ENCODE data around the gene CACNA2D4. TPM values are rescaled to one million over a fixed set of nuclear protein-coding genes. Genes with fewer than 3 reads are reported as not detected.

CACNA2D4 gene
- total and polyA plus RNA-seq, 2 of the 13 experiments (the other 11 are each of a cell fraction or from before 2014, with no cell fraction given), result 14.2 to 136 TPM

- Histone ChIP-seq H3K4me2 (ENCODE audit: low read depth, low read length) (no peak overlapping the region), H3K27me3 (ENCODE audit: control insufficient read depth in 1 of 2, insufficient read depth in 2 of 2, low read length in 2 of 2) (peaks cover 2 to 27% of the 10 kb centered on the region in 2 experiments; a peak in 3 of 5 replicates), H3K9me3 (ENCODE audit: low read length) (no peaks in the 10 kb centered on the region), H4K20me1 (ENCODE audit: insufficient read depth, low read length) (no peaks in the 10 kb centered on the region), H3K4me1 (ENCODE audit: insufficient read depth, low read length) (peaks cover 21% of the 10 kb centered on the region), H3K27ac (ENCODE audit: extremely low read length, insufficient read depth, low read length) (no peak overlapping the region), H2AFZ (ENCODE audit: low read length) (no peak overlapping the region), H3K36me3 (replicated peaks in 1 of 2; ENCODE audit: control insufficient read depth in 1 of 2, insufficient read depth in 2 of 2, low read length in 2 of 2) (no peaks in the 10 kb centered on the region), H3K9ac (ENCODE audit: insufficient read depth, low read depth, low read length) (no peak overlapping the region), H3K4me3 (replicated peaks in 1 of 3; ENCODE audit: insufficient read depth in 1 of 3, low read depth in 2 of 3, low read length in 3 of 3) (no peak overlapping the region), H3K79me2 (ENCODE audit: insufficient read depth, low read length) (no peaks in the 10 kb centered on the region)
- FAIRE-seq (no peak), DNase-seq (ENCODE audit: low spot score) (no peak), ATAC-seq (peak; percentile 26; the same call in 1 of the 3 replicates)
- in situ Hi-C loops (cut with HindIII; ENCODE audit: extremely low pct_ligation_motif_present, low pct_unique_long_range_greater_than_20kb), result no loop called here
- POLR2A ChIA-PET, result no interaction called here
- TF ChIP-seq ZBED4 (CRISPR knock-in tag; IDR thresholded peaks at IDR 0.05; ENCODE audit: borderline replicate concordance), result no peak
- no peak for TF ChIP-seq NPAS2 (CRISPR knock-in tag; IDR thresholded peaks at IDR 0.05; ENCODE audit: borderline replicate concordance)
- no peak for TF ChIP-seq SOX5 (CRISPR knock-in tag; IDR thresholded peaks at IDR 0.05; ENCODE audit: borderline replicate concordance)
- TF ChIP-seq JUN (CRISPR knock-in tag; IDR thresholded peaks at IDR 0.05), result no peak
- TF ChIP-seq TOPORS (CRISPR knock-in tag; IDR thresholded peaks at IDR 0.05), result no peak
- no peak for TF ChIP-seq ZFYVE20 (CRISPR knock-in tag; IDR thresholded peaks at IDR 0.05; ENCODE audit: borderline replicate concordance, low read depth)
- no peak for TF ChIP-seq PRPF4 (IDR thresholded peaks at IDR 0.05; ENCODE audit: low read depth, low read length, poor library complexity, severe bottlenecking)
- TF ChIP-seq, protein P1, sequence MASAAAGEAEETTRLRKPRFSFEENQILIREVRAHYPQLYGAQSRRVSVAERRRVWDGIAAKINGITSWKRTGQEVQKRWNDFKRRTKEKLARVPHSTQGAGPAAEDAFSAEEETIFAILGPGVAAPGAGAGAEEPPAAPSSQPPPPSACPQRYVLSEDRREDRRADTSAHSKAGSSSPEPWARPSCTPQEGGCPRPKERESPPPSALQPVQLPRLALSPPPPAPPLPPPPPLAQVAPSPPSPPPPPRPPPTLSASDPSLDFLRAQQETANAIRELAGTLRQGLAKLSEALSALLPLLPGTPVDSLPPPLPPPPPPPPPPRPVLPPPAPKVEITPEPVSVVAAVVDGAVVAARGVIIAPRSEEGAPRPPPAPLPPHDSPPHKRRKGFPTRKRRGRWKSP (CRISPR knock-in tag; IDR thresholded peaks at IDR 0.05), result no peak
- TF ChIP-seq ZFAT (CRISPR knock-in tag; conservative IDR thresholded peaks at IDR 0.05), result no peak
- TF ChIP-seq CREB3 (CRISPR knock-in tag; IDR thresholded peaks at IDR 0.05), result no peak
- no peak for TF ChIP-seq MTF2 (CRISPR knock-in tag; IDR thresholded peaks at IDR 0.05; ENCODE audit: borderline replicate concordance)
- no peak for TF ChIP-seq PAX8 (CRISPR knock-in tag; IDR thresholded peaks at IDR 0.05; ENCODE audit: borderline replicate concordance)
- no peak for TF ChIP-seq ZNF558 (CRISPR knock-in tag; IDR thresholded peaks at IDR 0.05; ENCODE audit: borderline replicate concordance)
- WGBS (ENCODE audit: low lambda C conversion rate), result 48% methylated on average over 8 of the region's 10 CpGs
- BruUV-seq (replicated peaks), result no TSS peak
- CTCF ChIA-PET (ENCODE audit: low intra/inter-chr PET ratio, low total read pairs), result no interaction called here
- intact Hi-C loops (cut with micrococcal nuclease; ENCODE audit: unreplicated experiment), result no loop called here
These were observed 31.9 kb downstream of the CACNA2D4 start for GRCh38 chr12:1886396-1887008.
